T-cell (primary cell): ENCODE data around the gene NT5DC3. TPM values are rescaled to one million over a fixed set of nuclear protein-coding genes. Genes with fewer than 3 reads are reported as not detected.

Experiments used
- ATAC-seq, 4 experiments: fragments of 200-7000 bp in 3 of 4; fragments of 150-1000 bp in 1 of 4; cut with Tn5 transposase; replicated peaks in 1 of 4; 1 replicate in 3 of 4; 2 replicates in 1 of 4; pipeline ENCODE4 v1.10.0; 2021; ENCODE audit warnings: moderate library complexity in 3 of 4, mild to moderate bottlenecking in 2 of 4, moderate number of reproducible peaks in 1 of 4
- CTCF ChIA-PET, 2 donors: fragments of 300-600 bp; sonication (Branson Sonifier 250); formaldehyde crosslinking; loops; one replicate each; lab custom pipeline; 2022; ENCODE audit warnings: antibody characterized with exemption in 2 of 2; lab: Charles Lee
- POLR2A ChIA-PET, 2 donors: fragments of 300-600 bp; sonication (Branson Sonifier 250); formaldehyde crosslinking; loops; one replicate each; lab custom pipeline; 2022; ENCODE audit warnings: antibody characterized with exemption in 2 of 2; lab: Charles Lee
- DNase-seq, 35 experiments: peaks; one replicate each; pipeline versions ENCODE4 v3.0.0 to v3.0.0-alpha.2; 2013 to 2023
- H3K27ac ChIP-seq: one replicate; pipeline ENCODE4 v1.5.1; 2013; ENCODE audit warnings: low read length
- H3K27me3 ChIP-seq, 2 experiments: replicated peaks in 1 of 2; 1 replicate in 1 of 2; 2 replicates in 1 of 2; pipeline versions ENCODE4 v1.6.1 to v1.7.0; 2013; ENCODE audit warnings: low read length in 1 of 2, mixed read lengths in 1 of 2; ENCODE audit not compliant: control insufficient read depth in 2 of 2, insufficient read depth in 2 of 2; ENCODE audit errors: extremely low read depth in 1 of 2
- H3K36me3 ChIP-seq, 2 donors: 1 replicate in 1 of 2; 2 replicates in 1 of 2; pipeline versions ENCODE4 v1.6.1 to v1.7.0; 2013; ENCODE audit warnings: low read length in 1 of 2; ENCODE audit not compliant: control insufficient read depth in 2 of 2, insufficient read depth in 1 of 2; ENCODE audit errors: extremely low read depth in 1 of 2
- H3K4me1 ChIP-seq, 2 experiments: 1 replicate in 1 of 2; 2 replicates in 1 of 2; pipeline versions ENCODE4 v1.6.1 to v1.7.0; 2013; ENCODE audit warnings: low read length in 2 of 2, mixed read lengths in 1 of 2; ENCODE audit not compliant: insufficient read depth in 2 of 2, control insufficient read depth in 1 of 2; ENCODE audit errors: extremely low read depth in 1 of 2
- H3K4me3 ChIP-seq, 2 donors: 1 replicate in 1 of 2; 2 replicates in 1 of 2; pipeline versions ENCODE4 v1.5.1 to v1.7.0; 2013; ENCODE audit warnings: mild to moderate bottlenecking in 2 of 2, low read length in 1 of 2, moderate library complexity in 1 of 2; ENCODE audit not compliant: control insufficient read depth in 1 of 2; ENCODE audit errors: extremely low read depth in 1 of 2
- H3K9me3 ChIP-seq: 2 replicates; pipeline ENCODE4 v1.7.0; 2013
- H3K27ac Mint-ChIP-seq, 2 donors: one replicate each; pipeline ENCODE4 v1.8.0; 2020 to 2021; ENCODE audit warnings: mild to moderate bottlenecking in 2 of 2, mixed read lengths in 2 of 2
- H3K27me3 Mint-ChIP-seq, 2 donors: one replicate each; pipeline ENCODE4 v1.8.0; 2021 to 2022; ENCODE audit warnings: mixed read lengths in 2 of 2
- H3K36me3 Mint-ChIP-seq: one replicate; pipeline ENCODE4 v1.8.0; 2021; ENCODE audit warnings: mixed read lengths
- H3K4me1 Mint-ChIP-seq, 3 donors: one replicate each; pipeline ENCODE4 v1.8.0; 2020 to 2022; ENCODE audit warnings: mixed read lengths in 3 of 3, mild to moderate bottlenecking in 1 of 3
- H3K4me3 Mint-ChIP-seq, 3 donors: one replicate each; pipeline ENCODE4 v1.8.0; 2020 to 2022; ENCODE audit warnings: mild to moderate bottlenecking in 3 of 3, mixed read lengths in 3 of 3, moderate library complexity in 3 of 3
- H3K9me3 Mint-ChIP-seq, 3 donors: one replicate each; pipeline ENCODE4 v1.8.0; 2020 to 2022; ENCODE audit warnings: mixed read lengths in 3 of 3
- WGBS: methylation state at CpG from one replicate; pipeline ENCODE4 v1.1.5; 2013; ENCODE audit warnings: missing lambda C conversion rate; ENCODE audit not compliant: insufficient coverage; 5-methylcytosine and 5-hydroxymethylcytosine counted together
- total RNA-seq, 35 experiments: library from RNA in 6 of 35; stranded (reverse) in 6 of 35; fragments of 120-200 nt in 1 of 35; gene quantifications; one replicate each; pipeline versions ENCODE4 v1.2.1 to v1.2.4 and lab custom pipeline; 2013 to 2026

The NT5DC3 gene
- total RNA-seq, 5 donors from 2014 or later (not counting 1 experiment from before 2014, with no cell fraction given), result 4.2 to 7.4 (median 6.3) TPM

DNA sequence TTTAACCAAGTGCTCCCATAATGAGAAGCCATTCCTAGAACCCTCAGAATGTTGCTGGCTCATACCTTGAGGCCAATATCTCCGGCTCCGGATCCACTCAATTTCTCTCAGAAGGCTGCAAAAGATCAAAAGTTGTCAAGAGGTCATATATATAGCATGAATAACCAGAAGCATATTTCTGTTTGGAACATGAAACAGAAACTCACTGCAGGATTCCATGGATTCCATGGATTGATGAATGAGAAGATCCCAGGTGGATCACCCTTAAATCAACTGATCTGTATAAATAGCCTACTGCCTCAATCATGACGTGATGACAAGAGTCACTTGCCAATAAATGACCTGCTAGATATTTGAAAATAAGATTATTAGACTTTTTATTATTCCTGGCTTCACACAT is 3.3 kb upstream of the NT5DC3 start:
- no peak for ATAC-seq
- H3K27ac Mint-ChIP-seq, result no peak overlapping the region

DNA sequence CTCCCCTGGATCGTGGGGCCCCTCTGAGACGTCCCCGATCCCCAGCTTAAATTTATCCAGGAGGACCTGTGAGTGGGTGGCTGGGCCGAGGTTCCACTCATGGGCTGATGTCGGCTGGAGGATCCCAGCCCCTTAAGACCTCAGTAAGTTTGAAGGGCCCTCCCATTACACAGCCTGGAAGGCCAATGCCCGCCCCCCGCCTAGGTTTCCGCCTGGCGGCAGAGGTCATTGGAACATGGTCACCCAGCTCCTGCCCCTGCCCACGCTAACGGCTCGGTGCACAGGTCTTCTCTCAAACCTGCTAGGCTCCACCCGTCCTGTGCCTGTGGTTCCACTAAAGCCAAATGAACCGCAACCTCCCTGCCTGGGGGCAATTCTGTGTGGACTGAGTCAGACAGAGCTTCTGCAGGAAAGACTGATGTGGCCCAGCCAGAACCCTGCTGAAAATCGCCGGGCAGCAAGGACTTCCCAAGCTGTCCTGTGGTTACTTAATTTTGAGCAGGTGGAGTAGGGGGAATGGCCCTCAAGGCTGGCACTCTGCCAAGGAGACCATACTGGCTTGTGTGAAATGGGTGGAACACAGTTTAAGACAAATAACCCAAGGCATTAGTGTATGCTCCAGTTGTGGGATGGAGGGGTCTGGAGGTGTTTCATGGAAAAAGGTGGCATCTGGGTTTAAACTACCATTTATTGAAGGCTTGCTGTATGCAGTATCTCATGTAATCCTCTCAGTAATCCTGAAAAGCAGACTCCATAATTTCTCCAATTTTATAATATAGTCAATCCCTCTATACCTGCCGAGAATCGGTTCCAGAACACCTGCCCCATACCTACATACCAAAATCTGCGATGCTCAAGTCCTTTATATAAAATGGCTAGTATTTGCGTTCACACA is 903 bp upstream of the NT5DC3 start:
- Histone ChIP-seq H3K4me1 (peaks cover 5 to 17% of the 10 kb centered on the region in 2 experiments), H3K36me3 (no peaks in the 10 kb centered on the region), H3K27ac (peak overlapping the region; percentile 53), H3K9me3 (no peaks in the 10 kb centered on the region), H3K4me3 (peak overlapping the region; percentile 5 to 53), H3K27me3 (peaks cover 0 to 2% of the 10 kb centered on the region in 2 experiments)
- Mint-ChIP-seq H3K4me1 (peaks cover 16 to 17% (median 17%) of the 10 kb centered on the region in 3 donors), H3K4me3 (peak overlapping the region; percentile 78 to 87 (median 82)), H3K27me3 (no peaks in the 10 kb centered on the region), H3K9me3 (no peaks in the 10 kb centered on the region), H3K27ac (peak overlapping the region; percentile 52), H3K36me3 (peaks cover 4% of the 10 kb centered on the region)
- POLR2A ChIA-PET, result no interaction called here
- CTCF ChIA-PET, result interaction anchor here in 1 of 2 donors (0.6 kb wide), 1 partner anchor 122 kb away, joined by 5 read pairs; no protein-coding TSS in a partner anchor
- peak in 18 of 35 experiments; percentile 2 to 43 (median 8) for DNase-seq
- WGBS, result 49% methylated on average over 20 of the region's 20 CpGs
- peak in 2 of 4 experiments; percentile 1 to 3 for ATAC-seq

More for the DNA sequence above, 3.3 kb upstream of the NT5DC3 start:
- H3K27ac ChIP-seq, result no peak overlapping the region
- H3K9me3 ChIP-seq, result no peaks in the 10 kb centered on the region
- H3K4me3 ChIP-seq, result no peak overlapping the region
- no peak overlapping the region for H3K4me3 Mint-ChIP-seq
- H3K27me3 Mint-ChIP-seq, result no peaks in the 10 kb centered on the region
- no peaks in the 10 kb centered on the region for H3K27me3 ChIP-seq
- H3K36me3 ChIP-seq, result no peaks in the 10 kb centered on the region
- WGBS, result no CpG with 5 or more reads among the region's 3 CpGs
- no peak for DNase-seq
- POLR2A ChIA-PET, result no interaction called here
- H3K4me1 ChIP-seq, result peaks cover 5 to 17% of the 10 kb centered on the region in 2 experiments
- CTCF ChIA-PET, result no interaction called here
- no peaks in the 10 kb centered on the region for H3K36me3 Mint-ChIP-seq
- H3K9me3 Mint-ChIP-seq, result no peaks in the 10 kb centered on the region
- H3K4me1 Mint-ChIP-seq, result peaks cover 12 to 16% (median 14%) of the 10 kb centered on the region in 3 donors

DNA sequence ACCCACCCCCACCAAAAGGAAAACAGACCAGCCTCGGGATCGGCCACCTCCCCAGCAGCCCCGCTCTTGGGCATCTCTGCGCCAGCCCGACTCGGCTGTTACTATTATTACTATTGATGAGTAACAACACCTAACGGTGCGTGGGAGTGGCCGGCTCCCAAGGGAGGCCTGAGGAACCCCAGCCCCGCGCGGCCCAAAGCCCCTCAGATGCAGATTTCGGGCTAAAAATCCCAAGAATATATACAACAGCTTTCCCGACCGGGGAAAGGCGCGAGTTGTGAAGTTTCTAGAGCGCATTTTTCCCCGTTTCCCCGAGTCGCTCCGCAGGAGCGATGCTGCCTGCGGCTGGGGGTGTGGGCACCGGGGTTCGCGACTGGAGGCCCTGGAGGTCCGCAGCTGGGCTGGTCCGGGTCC is 565 bp downstream of the NT5DC3 start:
- POLR2A ChIA-PET, result interaction anchor here in 1 of 2 donors (0.6 kb wide), 1 partner anchor 72 kb away, joined by 3 read pairs; no protein-coding TSS in a partner anchor
- WGBS, result 0% methylated on average over 23 of the region's 29 CpGs
- H3K4me3 ChIP-seq, result peak overlapping the region; percentile 47 to 75
- H3K4me3 Mint-ChIP-seq, result peak overlapping the region; percentile 78 to 87 (median 86)
- peaks cover 0 to 2% of the 10 kb centered on the region in 2 experiments for H3K27me3 ChIP-seq
- peak overlapping the region in 1 of 2 donors; percentile 22 for H3K27ac Mint-ChIP-seq
- no peaks in the 10 kb centered on the region for H3K36me3 ChIP-seq
- H3K9me3 Mint-ChIP-seq, result no peaks in the 10 kb centered on the region
- no peak overlapping the region for H3K27ac ChIP-seq
- CTCF ChIA-PET, result interaction anchor here in 1 of 2 donors (1.3 kb wide), 1 partner anchor 90 kb away, joined by 3 read pairs; the partner anchor contains the start of gene HSP90B1
- peaks cover 4% of the 10 kb centered on the region for H3K36me3 Mint-ChIP-seq
- peaks cover 16 to 17% (median 17%) of the 10 kb centered on the region in 3 donors for H3K4me1 Mint-ChIP-seq
- DNase-seq, result peak in 4 of 35 experiments; percentile 2 to 6 (median 4)
- no peaks in the 10 kb centered on the region for H3K9me3 ChIP-seq
- H3K4me1 ChIP-seq, result peaks cover 5 to 17% of the 10 kb centered on the region in 2 experiments
- ATAC-seq, result peak in 1 of 4 experiments; percentile 7
- no peaks in the 10 kb centered on the region for H3K27me3 Mint-ChIP-seq

DNA sequence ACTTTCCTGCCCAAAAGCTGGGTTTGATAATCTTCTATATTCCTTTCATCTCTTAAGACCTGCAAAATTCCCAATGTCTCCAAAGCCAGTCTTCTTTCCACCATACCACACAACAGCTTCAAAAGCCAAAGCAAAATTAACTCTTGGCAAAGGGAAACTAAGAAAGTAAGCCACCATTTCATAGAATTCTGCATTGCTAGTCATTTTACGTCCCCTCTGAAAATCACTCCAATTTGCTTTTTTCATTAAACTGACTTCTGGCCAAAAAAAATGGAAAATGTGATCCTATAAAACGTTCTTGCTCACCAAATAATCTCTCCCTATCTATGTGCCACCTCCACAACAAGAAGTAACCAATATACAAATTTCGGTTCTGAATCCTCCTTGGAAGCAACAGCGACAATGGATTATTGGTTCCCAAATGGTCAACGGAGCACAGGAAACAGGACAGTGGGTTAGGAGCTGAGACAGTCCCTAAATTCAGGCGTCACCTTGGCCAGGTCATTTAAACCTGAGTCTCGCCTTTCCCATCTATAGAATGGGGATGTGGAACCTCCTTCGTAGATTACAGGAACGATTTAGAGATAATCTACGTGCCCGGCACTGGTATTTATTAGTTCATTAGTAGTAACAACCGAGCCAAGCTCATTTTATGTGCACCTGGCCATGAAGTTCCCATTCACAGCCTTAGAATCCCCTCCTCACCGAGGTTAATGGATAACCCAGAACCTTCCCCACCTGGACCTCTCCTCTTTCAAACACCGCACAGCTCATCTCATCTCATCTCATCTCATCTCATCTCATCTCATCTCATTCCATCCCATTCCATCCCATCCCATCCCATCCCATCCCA is 1.2 kb downstream of the NT5DC3 start:
- Mint-ChIP-seq H3K4me3 (peak overlapping the region; percentile 78 to 87 (median 86)), H3K27me3 (no peaks in the 10 kb centered on the region), H3K27ac (no peak overlapping the region), H3K9me3 (no peaks in the 10 kb centered on the region), H3K4me1 (peaks cover 17 to 20% (median 17%) of the 10 kb centered on the region in 3 donors), H3K36me3 (peaks cover 4% of the 10 kb centered on the region)
- Histone ChIP-seq H3K27ac (no peak overlapping the region), H3K36me3 (no peaks in the 10 kb centered on the region), H3K4me3 (peak overlapping the region in 1 of 2 donors; percentile 47), H3K27me3 (peaks cover 0 to 2% of the 10 kb centered on the region in 2 experiments), H3K4me1 (peaks cover 5 to 17% of the 10 kb centered on the region in 2 experiments), H3K9me3 (no peaks in the 10 kb centered on the region)
- ATAC-seq (no peak), DNase-seq (peak in 1 of 35 experiments; percentile 4)
- POLR2A ChIA-PET, result interaction anchor here in 1 of 2 donors (1.1 kb wide), 1 partner anchor 20 kb away, joined by 3 read pairs; no protein-coding TSS in a partner anchor
- CTCF ChIA-PET, result interaction anchor here in 1 of 2 donors (1.3 kb wide), 1 partner anchor 90 kb away, joined by 3 read pairs; the partner anchor contains the start of gene HSP90B1
- 79% methylated on average over 6 of the region's 14 CpGs for WGBS

DNA sequence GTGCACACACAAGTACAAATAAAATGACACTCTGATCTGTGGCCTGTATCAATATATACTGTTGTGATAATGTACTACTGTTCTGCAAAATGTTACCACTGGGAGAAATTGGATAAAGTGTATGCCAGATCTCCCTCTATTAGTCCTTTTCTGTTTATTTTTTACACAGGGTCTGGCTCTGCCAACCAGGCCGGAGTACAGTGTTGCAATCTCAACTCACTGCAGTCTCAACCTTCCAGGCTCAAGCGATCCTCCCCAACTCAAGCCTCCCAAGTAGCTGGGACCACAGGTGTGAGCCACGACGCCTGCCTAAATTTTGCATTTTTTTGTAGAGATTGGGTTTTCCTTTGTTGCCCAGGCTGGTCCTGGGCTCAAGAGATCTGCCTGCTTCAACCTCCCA is 1.9 kb downstream of the NT5DC3 start:
- Histone ChIP-seq H3K9me3 (no peaks in the 10 kb centered on the region), H3K4me3 (no peak overlapping the region), H3K4me1 (peaks cover 5 to 17% of the 10 kb centered on the region in 2 experiments), H3K36me3 (no peaks in the 10 kb centered on the region), H3K27me3 (peaks cover 0 to 2% of the 10 kb centered on the region in 2 experiments), H3K27ac (no peak overlapping the region)
- no peak for DNase-seq
- Mint-ChIP-seq H3K4me1 (peaks cover 17 to 22% (median 17%) of the 10 kb centered on the region in 3 donors), H3K27ac (no peak overlapping the region), H3K27me3 (no peaks in the 10 kb centered on the region), H3K9me3 (no peaks in the 10 kb centered on the region), H3K36me3 (peaks cover 7% of the 10 kb centered on the region), H3K4me3 (no peak overlapping the region)
- POLR2A ChIA-PET, result interaction anchor here in 1 of 2 donors (1.1 kb wide), 1 partner anchor 20 kb away, joined by 3 read pairs; no protein-coding TSS in a partner anchor
- 100% methylated on average over 1 of the region's 4 CpGs for WGBS
- CTCF ChIA-PET, result no interaction called here
- ATAC-seq, result no peak
